BLaER1 treated with 17β-estradiol and CSF1 and Interleukin-3, amounts not matched to agents 10 nM and 100 nM (cell line): ENCODE measurements around the gene GAREM2.

Source experiments
- H3K27ac ChIP-seq, 11 experiments: shearing (Covaris generic); formaldehyde crosslinking; 2 replicates each; pipeline ENCODE4 v1.8.1; 2022
- H3K27me3 ChIP-seq, 11 experiments: shearing (Covaris generic); formaldehyde crosslinking; 2 replicates each; pipeline ENCODE4 v1.8.1; 2022
- H3K36me3 ChIP-seq, 11 experiments: shearing (Covaris generic); formaldehyde crosslinking; 2 replicates each; pipeline ENCODE4 v1.8.1; 2022
- H3K4me1 ChIP-seq, 10 experiments: shearing (Covaris generic); formaldehyde crosslinking; 2 replicates each; pipeline ENCODE4 v1.8.1; 2022
- H3K4me2 ChIP-seq, 11 experiments: shearing (Covaris generic); formaldehyde crosslinking; 2 replicates each; pipeline ENCODE4 v1.8.1; 2022
- H3K4me3 ChIP-seq, 10 experiments: shearing (Covaris generic); formaldehyde crosslinking; 2 replicates each; pipeline ENCODE4 v1.8.1; 2022
- H3K9ac ChIP-seq, 11 experiments: shearing (Covaris generic); formaldehyde crosslinking; 2 replicates each; pipeline ENCODE4 v1.8.1; 2022
- H3K9me3 ChIP-seq, 11 experiments: shearing (Covaris generic); formaldehyde crosslinking; replicated peaks in 1 of 11; 2 replicates each; pipeline ENCODE4 v1.8.1; 2022
- H4K20me1 ChIP-seq, 11 experiments: shearing (Covaris generic); formaldehyde crosslinking; 2 replicates each; pipeline ENCODE4 v1.8.1; 2022
- Cebpa-rat ChIP-seq, 11 experiments: shearing (Covaris generic); IDR thresholded peaks; 2 replicates each; pipeline ENCODE4 v1.8.1; 2022

The GAREM2 gene

DNA sequence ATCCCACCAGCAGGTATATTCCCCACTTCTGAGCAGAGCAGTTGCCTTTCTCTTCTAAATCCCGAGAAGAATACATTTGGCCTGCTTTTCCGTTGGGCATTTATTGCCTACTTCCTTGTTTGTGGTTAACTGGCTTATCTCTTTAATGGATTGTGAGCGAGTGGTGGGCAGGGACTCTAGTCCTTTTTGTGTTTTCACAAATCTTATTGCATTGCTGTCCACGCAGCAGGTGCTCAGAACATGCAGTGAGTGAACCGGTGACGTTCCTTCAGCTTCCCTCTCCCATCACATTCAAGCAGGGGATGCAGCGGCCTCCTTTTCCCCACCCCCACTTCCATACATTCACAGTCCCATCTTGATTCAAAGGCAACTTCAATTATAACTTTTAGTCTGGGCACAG is 28.9 kb upstream of the GAREM2 start:
- Histone ChIP-seq H3K4me3 (no peak overlapping the region), H3K36me3 (no peaks in the 10 kb centered on the region), H3K9me3 (no peaks in the 10 kb centered on the region), H3K9ac (no peak overlapping the region), H4K20me1 (peaks cover 0 to 24% (median 0%) of the 10 kb centered on the region in 11 experiments; a peak in 4 of 22 replicates), H3K4me1 (peaks cover 9 to 21% (median 15%) of the 10 kb centered on the region in 10 experiments; a peak in 18 of 20 replicates), H3K4me2 (peak overlapping the region in 9 of 11 experiments; percentile 0 to 73 (median 33); a peak in 14 of 22 replicates), H3K27ac (peak overlapping the region in 1 of 11 experiments; percentile 11; a peak in 1 of 22 replicates), H3K27me3 (no peaks in the 10 kb centered on the region)
- TF ChIP-seq Cebpa-rat (IDR thresholded peaks at IDR 0.05), result no peak

DNA sequence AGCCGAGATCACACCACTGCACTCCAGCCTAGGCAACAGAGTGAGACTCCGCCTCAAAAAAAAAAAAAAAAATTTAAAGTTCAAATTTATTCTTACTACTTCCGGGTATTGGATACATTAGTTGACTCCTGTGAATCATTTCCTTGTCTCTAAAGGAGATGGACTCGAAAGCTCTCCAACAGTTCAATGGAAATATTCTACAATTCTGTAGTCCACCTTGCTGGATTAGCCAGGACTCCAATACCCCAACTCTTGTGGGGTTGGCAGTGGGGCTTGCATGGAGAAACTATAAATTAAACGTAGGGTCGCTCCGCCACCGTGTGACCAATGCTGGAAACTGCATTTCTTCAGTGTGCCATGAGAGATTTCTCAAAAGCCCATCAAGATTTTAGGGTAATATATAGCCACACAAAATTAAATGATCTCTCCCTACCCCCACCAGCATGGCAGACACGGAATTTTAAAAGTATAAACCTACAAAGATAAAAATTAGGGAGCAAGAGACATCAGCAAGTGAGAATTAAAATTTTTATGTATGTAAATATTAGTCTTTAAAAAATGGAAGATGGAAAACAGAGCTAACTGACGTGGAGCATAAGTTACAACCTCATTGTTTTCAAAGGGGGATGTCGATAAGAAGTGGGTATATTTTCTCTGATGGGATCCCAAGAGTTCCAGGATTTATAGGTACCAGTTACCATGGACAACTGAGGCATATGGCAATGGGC is 27.8 kb upstream of the GAREM2 start:
- peaks cover 9 to 21% (median 15%) of the 10 kb centered on the region in 10 experiments; a peak in 18 of 20 replicates for H3K4me1 ChIP-seq
- H3K9ac ChIP-seq, result no peak overlapping the region
- no peaks in the 10 kb centered on the region for H3K36me3 ChIP-seq
- no peak overlapping the region for H3K4me3 ChIP-seq
- no peak for TF ChIP-seq Cebpa-rat (IDR thresholded peaks at IDR 0.05)
- H3K4me2 ChIP-seq, result peak overlapping the region in 2 of 11 experiments; percentile 52 to 73; a peak in 1 of 22 replicates
- no peak overlapping the region for H3K27ac ChIP-seq
- H3K9me3 ChIP-seq, result no peaks in the 10 kb centered on the region
- H3K27me3 ChIP-seq, result no peaks in the 10 kb centered on the region
- H4K20me1 ChIP-seq, result peaks cover 0 to 16% (median 0%) of the 10 kb centered on the region in 11 experiments; a peak in 1 of 22 replicates

DNA sequence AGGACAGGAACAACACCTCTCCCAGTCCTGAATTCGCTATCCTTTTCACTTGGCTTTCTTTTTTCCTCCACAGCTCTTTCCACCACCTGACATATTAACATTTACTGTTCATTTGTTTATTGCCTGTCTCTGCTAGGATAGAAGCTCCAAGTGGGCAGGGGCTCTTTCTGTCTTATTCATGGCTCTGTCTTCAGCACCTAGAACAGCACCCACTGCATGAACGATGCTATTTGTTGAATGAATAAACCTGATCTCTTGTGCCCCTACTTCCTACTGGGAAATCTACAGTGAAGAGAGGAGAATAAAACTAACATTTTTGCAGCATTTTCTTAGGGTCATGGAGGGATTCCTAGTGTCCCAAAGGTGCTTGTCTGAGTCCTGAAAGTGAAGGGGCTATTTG is 24.4 kb upstream of the GAREM2 start:
- no peaks in the 10 kb centered on the region for H3K27me3 ChIP-seq
- no peak for TF ChIP-seq Cebpa-rat (IDR thresholded peaks at IDR 0.05)
- H3K4me2 ChIP-seq, result no peak overlapping the region
- no peak overlapping the region for H3K9ac ChIP-seq
- H3K4me3 ChIP-seq, result no peak overlapping the region
- H3K4me1 ChIP-seq, result peaks cover 9 to 15% (median 14%) of the 10 kb centered on the region in 10 experiments; a peak in 18 of 20 replicates
- peaks cover 0 to 7% (median 3%) of the 10 kb centered on the region in 11 experiments; a peak in 12 of 22 replicates for H3K9me3 ChIP-seq
- no peaks in the 10 kb centered on the region for H3K36me3 ChIP-seq
- peaks cover 0 to 4% (median 0%) of the 10 kb centered on the region in 11 experiments; a peak in 1 of 22 replicates for H4K20me1 ChIP-seq
- H3K27ac ChIP-seq, result no peak overlapping the region

DNA sequence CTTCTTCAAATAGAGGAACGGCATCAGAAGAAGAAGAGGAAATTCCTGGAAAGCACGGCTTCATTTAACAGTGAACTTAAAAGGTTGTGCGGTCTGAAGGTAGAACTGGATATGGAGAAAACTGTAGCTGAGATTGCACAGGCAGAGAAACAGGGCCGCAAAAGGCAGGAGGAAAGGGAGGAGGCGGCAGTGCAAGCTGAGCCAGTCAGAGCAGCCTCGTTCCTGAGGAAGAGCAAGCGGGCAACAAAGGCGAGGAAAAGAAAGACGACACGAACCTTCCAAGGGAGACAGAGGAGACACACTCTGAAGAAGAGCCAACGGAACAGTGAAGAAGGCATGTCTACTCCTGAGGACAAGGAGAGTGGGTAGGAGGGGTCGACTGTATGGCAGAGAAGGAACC is 22.6 kb upstream of the GAREM2 start:
- Histone ChIP-seq H3K36me3 (no peaks in the 10 kb centered on the region), H4K20me1 (no peaks in the 10 kb centered on the region; a peak in 1 of 22 replicates), H3K9me3 (peaks cover 7 to 23% (median 13%) of the 10 kb centered on the region in 11 experiments; a peak in 20 of 22 replicates), H3K4me1 (no peaks in the 10 kb centered on the region), H3K9ac (no peak overlapping the region), H3K27me3 (no peaks in the 10 kb centered on the region), H3K27ac (no peak overlapping the region), H3K4me3 (no peak overlapping the region), H3K4me2 (no peak overlapping the region)
- no peak for TF ChIP-seq Cebpa-rat (IDR thresholded peaks at IDR 0.05)

DNA sequence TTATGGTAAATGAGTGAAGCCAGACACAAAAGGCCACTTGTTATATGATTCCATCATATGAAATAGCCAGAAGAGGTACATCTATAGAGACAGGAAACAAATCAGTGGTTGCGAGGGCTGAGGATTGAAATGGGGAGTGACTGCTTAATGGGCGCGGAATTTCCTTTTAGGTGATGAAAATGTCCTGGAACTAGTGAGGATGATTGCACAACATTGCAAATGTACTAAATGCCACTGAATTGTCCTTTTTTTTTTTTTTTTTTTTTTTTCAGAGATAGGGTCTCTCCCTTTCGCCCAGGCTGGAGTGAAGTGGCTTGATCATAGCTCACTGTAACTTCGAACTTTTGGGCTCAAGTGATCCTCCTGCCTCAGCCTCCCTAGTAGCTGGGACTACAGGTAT is 15.3 kb upstream of the GAREM2 start:
- no peak overlapping the region for H3K9ac ChIP-seq
- no peaks in the 10 kb centered on the region for H3K27me3 ChIP-seq
- H3K9me3 ChIP-seq, result peaks cover 7 to 23% (median 14%) of the 10 kb centered on the region in 11 experiments; a peak in 20 of 22 replicates
- no peaks in the 10 kb centered on the region for H3K36me3 ChIP-seq
- H3K27ac ChIP-seq, result no peak overlapping the region
- H4K20me1 ChIP-seq, result no peaks in the 10 kb centered on the region
- H3K4me2 ChIP-seq, result no peak overlapping the region
- TF ChIP-seq Cebpa-rat (IDR thresholded peaks at IDR 0.05), result 0 out of 22 replicates have a peak, but pooled peaks of 1 of the 11 experiments have one; percentile 25
- H3K4me1 ChIP-seq, result no peaks in the 10 kb centered on the region
- no peak overlapping the region for H3K4me3 ChIP-seq

DNA sequence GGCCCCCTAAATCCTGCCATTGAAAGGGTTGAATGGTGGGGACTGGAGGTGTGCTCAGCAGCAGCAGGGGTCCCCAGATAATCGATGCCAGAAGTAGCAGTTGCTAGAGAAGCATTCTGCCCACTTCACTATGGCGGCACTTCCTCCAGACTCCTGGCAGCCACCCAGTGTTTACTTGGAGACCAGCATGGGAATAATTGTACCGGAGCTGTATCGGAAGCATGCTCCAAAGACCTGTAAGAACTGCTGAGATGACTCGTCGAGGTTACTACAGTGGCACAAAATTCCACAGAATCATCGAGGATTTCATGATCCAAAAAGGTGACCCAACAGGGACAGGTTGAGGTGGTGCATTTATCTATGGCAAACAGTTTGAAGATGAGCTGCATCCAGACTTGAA is 11.0 kb upstream of the GAREM2 start:
- no peaks in the 10 kb centered on the region for H3K36me3 ChIP-seq
- no peak overlapping the region for H3K4me3 ChIP-seq
- H3K4me2 ChIP-seq, result no peak overlapping the region
- no peak overlapping the region for H3K27ac ChIP-seq
- TF ChIP-seq Cebpa-rat (IDR thresholded peaks at IDR 0.05), result no peak
- no peak overlapping the region for H3K9ac ChIP-seq
- H4K20me1 ChIP-seq, result no peaks in the 10 kb centered on the region
- no peaks in the 10 kb centered on the region for H3K27me3 ChIP-seq
- H3K9me3 ChIP-seq, result peaks cover 0 to 3% (median 0%) of the 10 kb centered on the region in 11 experiments; a peak in 1 of 22 replicates
- H3K4me1 ChIP-seq, result no peaks in the 10 kb centered on the region

DNA sequence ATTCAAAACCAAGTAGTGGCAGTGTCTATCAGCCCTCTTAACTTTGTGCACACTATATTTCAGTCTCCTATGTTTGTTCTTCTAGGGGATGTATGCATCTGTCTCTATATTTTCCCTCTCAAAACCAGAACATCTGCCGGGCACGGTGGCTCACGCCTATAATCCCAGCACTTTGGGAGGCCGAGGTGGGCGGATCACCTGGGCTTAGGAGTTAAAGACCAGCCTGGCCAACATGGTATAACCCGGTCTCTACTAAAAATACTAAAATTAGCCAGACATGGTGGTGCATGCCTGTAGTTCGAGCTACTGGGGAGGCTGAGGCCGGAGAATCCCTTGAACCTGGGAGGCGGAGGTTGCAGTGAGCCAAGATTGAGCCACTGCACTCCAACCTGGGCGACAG is 9.9 kb upstream of the GAREM2 start:
- TF ChIP-seq Cebpa-rat (IDR thresholded peaks at IDR 0.05), result no peak
- H3K9me3 ChIP-seq, result 0 out of 22 replicates have a peak, but pooled peaks cover 0 to 3% (median 0%) of the 10 kb centered on the region in 11 experiments

DNA sequence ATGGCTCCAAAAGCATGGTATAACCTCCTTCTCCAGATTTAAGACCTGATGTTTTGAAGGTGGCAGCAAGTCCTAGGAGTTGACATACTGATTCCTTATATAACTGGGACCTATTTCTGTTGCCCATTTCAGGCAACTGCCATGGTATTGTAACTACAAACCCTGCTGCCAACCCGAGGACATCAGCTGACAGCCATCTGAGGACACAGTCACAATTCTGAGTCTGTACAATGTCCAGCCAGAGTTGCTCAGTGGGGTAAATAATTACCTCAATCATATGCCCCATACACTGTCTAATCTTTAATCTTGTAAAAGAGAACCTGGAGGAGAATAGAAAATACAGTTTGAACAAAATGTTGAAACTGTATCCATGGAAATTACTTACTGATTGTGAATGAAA is 8.7 kb upstream of the GAREM2 start:
- Histone ChIP-seq H3K36me3 (no peaks in the 10 kb centered on the region), H4K20me1 (peaks cover 0 to 2% (median 0%) of the 10 kb centered on the region in 11 experiments; a peak in 1 of 22 replicates), H3K9me3 (0 out of 22 replicates have a peak, but pooled peaks cover 0 to 3% (median 0%) of the 10 kb centered on the region in 11 experiments), H3K27ac (no peak overlapping the region), H3K27me3 (peaks cover 0 to 2% (median 0%) of the 10 kb centered on the region in 11 experiments; a peak in 3 of 22 replicates), H3K4me2 (no peak overlapping the region), H3K4me1 (no peaks in the 10 kb centered on the region), H3K9ac (no peak overlapping the region), H3K4me3 (no peak overlapping the region)
- TF ChIP-seq Cebpa-rat (IDR thresholded peaks at IDR 0.05), result no peak

More for the DNA sequence above, 9.9 kb upstream of the GAREM2 start:
- H3K4me1 ChIP-seq, result no peaks in the 10 kb centered on the region
- no peak overlapping the region for H3K27ac ChIP-seq
- no peaks in the 10 kb centered on the region for H3K27me3 ChIP-seq
- H3K4me3 ChIP-seq, result no peak overlapping the region
- no peaks in the 10 kb centered on the region for H3K36me3 ChIP-seq
- no peak overlapping the region for H3K4me2 ChIP-seq
- no peak overlapping the region for H3K9ac ChIP-seq
- H4K20me1 ChIP-seq, result no peaks in the 10 kb centered on the region

DNA sequence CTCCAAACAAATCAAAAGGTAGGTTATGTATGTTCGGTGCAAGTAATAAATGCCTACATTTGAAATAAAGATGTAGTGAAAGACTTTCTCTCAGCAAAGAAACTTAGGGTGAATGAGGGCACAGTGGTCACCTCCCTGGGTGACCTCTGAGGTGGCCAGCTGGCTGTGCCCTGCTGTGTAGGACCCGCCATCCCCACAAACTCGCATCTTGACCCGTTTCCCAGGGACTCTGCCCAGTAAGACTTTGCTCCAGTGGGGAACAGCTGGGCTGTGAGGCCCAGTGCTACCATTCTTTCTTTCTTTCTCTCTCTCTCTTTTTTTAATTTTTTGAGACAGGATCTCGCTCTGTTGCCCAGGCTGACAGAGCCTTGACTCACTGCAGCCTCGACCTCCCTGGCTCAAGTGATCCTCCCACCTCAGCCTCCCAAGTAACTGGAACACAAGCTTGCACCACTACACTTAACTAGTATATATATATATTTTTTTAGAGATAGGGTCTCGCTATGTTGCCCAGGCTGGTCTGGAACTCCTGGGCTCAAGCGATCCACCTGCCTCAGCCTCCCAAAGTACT is 8.2 kb upstream of the GAREM2 start:
- peaks cover 0 to 7% (median 0%) of the 10 kb centered on the region in 11 experiments; a peak in 1 of 22 replicates for H4K20me1 ChIP-seq
- no peak overlapping the region for H3K27ac ChIP-seq
- no peaks in the 10 kb centered on the region for H3K4me1 ChIP-seq
- H3K4me2 ChIP-seq, result no peak overlapping the region
- peaks cover 0 to 7% (median 1%) of the 10 kb centered on the region in 11 experiments; a peak in 9 of 22 replicates for H3K27me3 ChIP-seq
- H3K9ac ChIP-seq, result no peak overlapping the region
- H3K36me3 ChIP-seq, result no peaks in the 10 kb centered on the region
- no peak for TF ChIP-seq Cebpa-rat (IDR thresholded peaks at IDR 0.05)
- H3K4me3 ChIP-seq, result no peak overlapping the region
- H3K9me3 ChIP-seq, result 0 out of 22 replicates have a peak, but pooled peaks cover 0 to 3% (median 0%) of the 10 kb centered on the region in 11 experiments
